Adipocyte (in vitro differentiated cells): ENCODE measurements around the gene MDH1B.
"Not testable (repeated sequence)": the region's sequence is repeated elsewhere in the genome, so short reads cannot be mapped to it uniquely, and the experiment has no call there.

Experiments used
- DNase-seq: peaks from one replicate; pipeline ENCODE4 v3.0.0-alpha.2; 2015; ENCODE audit warnings: low read depth
- H3K27me3 ChIP-seq: replicated peaks from 2 replicates; pipeline ENCODE4 v1.7.0; 2013; ENCODE audit warnings: mild to moderate bottlenecking, low read length, moderate library complexity; ENCODE audit not compliant: control insufficient read depth, insufficient read depth
- H3K36me3 ChIP-seq: 2 replicates; pipeline ENCODE4 v1.7.0; 2013; ENCODE audit warnings: low read length, mild to moderate bottlenecking, moderate library complexity; ENCODE audit not compliant: control insufficient read depth, insufficient read depth, severe bottlenecking
- H3K4me1 ChIP-seq: 2 replicates; pipeline ENCODE4 v1.7.0; 2013; ENCODE audit warnings: mild to moderate bottlenecking, low read length, moderate library complexity; ENCODE audit not compliant: control insufficient read depth, insufficient read depth
- H3K4me3 ChIP-seq: 2 replicates; pipeline ENCODE4 v1.7.0; 2013; ENCODE audit warnings: mild to moderate bottlenecking, low read length, moderate library complexity
- H3K9ac ChIP-seq: 2 replicates; pipeline ENCODE4 v1.7.0; 2013; ENCODE audit warnings: mild to moderate bottlenecking, low read length, moderate library complexity
- H3K9me3 ChIP-seq: 2 replicates; pipeline ENCODE4 v1.7.0; 2013; ENCODE audit warnings: mild to moderate bottlenecking, low read length, moderate library complexity; ENCODE audit not compliant: control insufficient read depth

The MDH1B gene

GRCh38 chr2:206765242-206766056 is at the start of gene MDH1B, which contains the start of gene FASTKD2:
Gene MDH1B, minus strand, starts transcription at chr2:206765328. Its CDS starts 57 bp downstream, at chr2:206765271.
Gene FASTKD2, plus strand, starts transcription at chr2:206765606. Its CDS starts 1,088 bp downstream, at chr2:206766694.
- Histone ChIP-seq H3K4me1 (peaks cover 10% of the 10 kb centered on the region), H3K9ac (peak within 1 kb of the TSS; percentile 96), H3K9me3 (no peaks in the 10 kb centered on the region), H3K27me3 (peaks cover 7% of the 10 kb centered on the region), H3K36me3 (peaks cover 14% of the 10 kb centered on the region), H3K4me3 (peak within 1 kb of the TSS; percentile 100)
- DNase-seq = peak; percentile 97

- no peak overlapping the region for H3K4me3 ChIP-seq
- H3K36me3 ChIP-seq = no peaks in the 10 kb centered on the region
- no peak for DNase-seq
- H3K27me3 ChIP-seq = no peaks in the 10 kb centered on the region
- H3K4me1 ChIP-seq = peaks cover 7% of the 10 kb centered on the region
- peaks cover 6% of the 10 kb centered on the region for H3K9me3 ChIP-seq
- H3K9ac ChIP-seq = no peak overlapping the region
These were observed 49.4 kb upstream of the MDH1B start for GRCh38 chr2:206814498-206814897.

GRCh38 chr2:206812471-206812870 is 47.3 kb upstream of the MDH1B start:
- H3K9ac ChIP-seq, H3K4me1 ChIP-seq, DNase-seq, H3K9me3 ChIP-seq, H3K4me3 ChIP-seq, H3K27me3 ChIP-seq, H3K36me3 ChIP-seq: not testable (repeated sequence)

GRCh38 chr2:206807624-206808023 is 42.5 kb upstream of the MDH1B start:
- H3K9ac ChIP-seq, H3K27me3 ChIP-seq, H3K4me3 ChIP-seq, H3K4me1 ChIP-seq, H3K9me3 ChIP-seq, H3K36me3 ChIP-seq, DNase-seq: not testable (repeated sequence)

- no peak overlapping the region for H3K4me3 ChIP-seq
- no peaks in the 10 kb centered on the region for H3K27me3 ChIP-seq
- no peaks in the 10 kb centered on the region for H3K9me3 ChIP-seq
- peaks cover 7% of the 10 kb centered on the region for H3K4me1 ChIP-seq
- no peaks in the 10 kb centered on the region for H3K36me3 ChIP-seq
- H3K9ac ChIP-seq = no peak overlapping the region
- peak; percentile 51 for DNase-seq
These were observed 40.9 kb upstream of the MDH1B start for GRCh38 chr2:206805887-206806607.

GRCh38 chr2:206804326-206804725 is 39.2 kb upstream of the MDH1B start:
- Histone ChIP-seq H3K9ac (no peak overlapping the region), H3K4me1 (peaks cover 19% of the 10 kb centered on the region), H3K4me3 (no peak overlapping the region), H3K27me3 (no peaks in the 10 kb centered on the region), H3K9me3 (no peaks in the 10 kb centered on the region), H3K36me3 (no peaks in the 10 kb centered on the region)
- no peak for DNase-seq

- H3K36me3 ChIP-seq = no peaks in the 10 kb centered on the region
- DNase-seq = no peak
- H3K9ac ChIP-seq = no peak overlapping the region
These were observed 37.8 kb upstream of the MDH1B start for GRCh38 chr2:206802654-206803514.

GRCh38 chr2:206801418-206802189 is 36.5 kb upstream of the MDH1B start:
- Histone ChIP-seq H3K36me3 (no peaks in the 10 kb centered on the region), H3K9me3 (no peaks in the 10 kb centered on the region), H3K9ac (no peak overlapping the region), H3K27me3 (no peaks in the 10 kb centered on the region), H3K4me3 (no peak overlapping the region), H3K4me1 (peaks cover 27% of the 10 kb centered on the region)
- no peak for DNase-seq

More at GRCh38 chr2:206802654-206803514, 37.8 kb upstream of the MDH1B start:
- Histone ChIP-seq H3K4me3 (no peak overlapping the region), H3K27me3 (no peaks in the 10 kb centered on the region), H3K9me3 (no peaks in the 10 kb centered on the region), H3K4me1 (peaks cover 27% of the 10 kb centered on the region)

GRCh38 chr2:206800506-206801417 is 35.6 kb upstream of the MDH1B start:
- no peaks in the 10 kb centered on the region for H3K9me3 ChIP-seq
- peaks cover 27% of the 10 kb centered on the region for H3K4me1 ChIP-seq
- H3K9ac ChIP-seq = no peak overlapping the region
- DNase-seq = peak; percentile 89
- no peaks in the 10 kb centered on the region for H3K27me3 ChIP-seq
- H3K4me3 ChIP-seq = no peak overlapping the region
- peaks cover 6% of the 10 kb centered on the region for H3K36me3 ChIP-seq

- Histone ChIP-seq H3K36me3 (peaks cover 19% of the 10 kb centered on the region), H3K9me3 (no peaks in the 10 kb centered on the region), H3K4me3 (no peak overlapping the region), H3K27me3 (no peaks in the 10 kb centered on the region), H3K4me1 (peaks cover 20% of the 10 kb centered on the region), H3K9ac (no peak overlapping the region)
- no peak for DNase-seq
These were observed 34.0 kb upstream of the MDH1B start for GRCh38 chr2:206799083-206799482.
